MCF 10A (cell line): ENCODE measurements around the gene STOM. TPM values are rescaled to one million over a fixed set of nuclear protein-coding genes. Genes with fewer than 3 reads are reported as not detected.
A peak's percentile ranks its signal among the peaks of the same experiment; 100 is the strongest.

ENCODE experiments used
- BruUV-seq: library from RNA; stranded (reverse); fragments of 400-500 nt; replicated peaks from 2 replicates; lab custom pipeline; 2021; lab: Mats Ljungman, UMichigan
- CTCF ChIA-PET: fragments of 300-600 bp; sonication (Branson Sonifier 250); formaldehyde crosslinking; extraction: SDS; loops from one replicate; lab custom pipeline; 2021; ENCODE audit warnings: antibody characterized with exemption, inconsistent platforms; lab: Yijun Ruan, JAX
- POLR2A ChIA-PET: fragments of 300-600, 350-650 bp; sonication (Branson Sonifier 250); formaldehyde crosslinking; extraction: SDS; loops from one replicate; lab custom pipeline; 2020; ENCODE audit warnings: antibody characterized with exemption, inconsistent platforms; lab: Yijun Ruan, JAX
- DNase-seq: peaks from one replicate; pipeline ENCODE4 v3.0.0-alpha.2; 2018; ENCODE audit not compliant: unreplicated experiment
- H3K27ac Mint-ChIP-seq: one replicate; pipeline ENCODE4 v1.8.0; 2022; ENCODE audit warnings: mild to moderate bottlenecking, low read depth, mixed read lengths; ENCODE audit not compliant: unreplicated experiment
- H3K27me3 Mint-ChIP-seq: one replicate; pipeline ENCODE4 v1.8.0; 2022; ENCODE audit warnings: mixed read lengths; ENCODE audit not compliant: insufficient read depth, unreplicated experiment
- H3K36me3 Mint-ChIP-seq: one replicate; pipeline ENCODE4 v1.8.0; 2022; ENCODE audit warnings: mild to moderate bottlenecking, moderate library complexity, mixed read lengths; ENCODE audit not compliant: insufficient read depth, unreplicated experiment
- H3K4me1 Mint-ChIP-seq: one replicate; pipeline ENCODE4 v1.8.0; 2022; ENCODE audit warnings: mixed read lengths; ENCODE audit not compliant: insufficient read depth, unreplicated experiment
- H3K4me3 Mint-ChIP-seq: one replicate; pipeline ENCODE4 v1.8.0; 2022; ENCODE audit warnings: mild to moderate bottlenecking, moderate library complexity, mixed read lengths; ENCODE audit not compliant: unreplicated experiment
- H3K9me3 Mint-ChIP-seq: one replicate; pipeline ENCODE4 v1.8.0; 2022; ENCODE audit warnings: mixed read lengths; ENCODE audit not compliant: unreplicated experiment
- intact Hi-C: fragments of 100-400 bp; cut with micrococcal nuclease; formaldehyde crosslinking; loops from 2 replicates; pipeline ENCODE4 v1.14.1; 2022
- total RNA-seq: library from RNA; stranded (reverse); gene quantifications from 2 replicates; pipeline ENCODE4 v1.2.3, GENCODE V29; 2022
- TF ChIP-seq, protein P1 (sequence below): fragments of 200-600 bp; IDR thresholded peaks from one replicate; pipeline ENCODE4 v1.8.0; 2022; ENCODE audit warnings: antibody characterized with exemption, mild to moderate bottlenecking; ENCODE audit not compliant: unreplicated experiment

Gene STOM
- total RNA-seq, 1 experiment from 2014 or later, result 231 TPM

DNA sequence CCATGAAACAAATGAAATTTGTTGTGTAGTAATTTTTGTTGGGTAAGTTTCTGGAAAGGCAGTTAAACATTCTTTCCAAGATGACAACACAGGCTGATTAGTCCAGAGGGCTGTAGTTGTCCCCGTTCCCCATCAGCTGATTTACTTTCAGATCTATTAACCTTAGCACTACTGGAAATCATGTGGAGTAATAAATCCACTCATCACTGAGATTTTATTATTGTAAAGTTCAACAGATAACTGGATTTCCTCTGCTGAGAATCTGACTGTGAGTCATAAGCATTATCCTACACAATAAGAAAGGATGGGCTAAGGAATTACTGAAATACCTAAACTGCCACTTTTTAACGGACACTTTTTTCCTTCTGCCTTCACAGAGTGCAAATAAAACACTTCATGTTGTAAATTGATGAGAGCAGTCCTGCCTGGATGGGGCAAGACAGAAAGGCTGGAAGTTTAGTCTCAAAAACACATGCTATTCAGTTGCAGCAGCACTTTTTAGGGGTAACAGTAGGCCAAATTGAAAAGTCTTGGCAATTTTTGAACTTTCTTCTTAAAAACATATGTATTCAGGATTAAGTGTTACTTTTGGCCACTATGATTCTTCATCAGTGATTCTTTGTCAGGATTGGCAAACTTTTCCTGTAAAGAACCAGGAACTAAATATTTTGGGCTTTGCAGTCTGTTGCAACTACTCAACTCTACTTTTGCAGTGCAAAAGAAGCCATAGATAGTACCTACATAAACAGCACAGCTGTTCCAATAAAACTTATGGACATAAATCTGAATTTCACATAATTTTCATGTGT is 7.0 kb downstream of the STOM start:
- Mint-ChIP-seq H3K4me1 (peaks cover 50% of the 10 kb centered on the region), H3K4me3 (peak overlapping the region; percentile 54), H3K27me3 (no peaks in the 10 kb centered on the region), H3K27ac (peak overlapping the region; percentile 66), H3K36me3 (peaks cover 72% of the 10 kb centered on the region), H3K9me3 (no peaks in the 10 kb centered on the region)
- ChIA-PET CTCF (interaction anchor here (0.7 to 3.6 kb wide), 7 partner anchors 12 to 149 kb away, joined by 3 to 19 read pairs (median 5); no protein-coding TSS in a partner anchor), POLR2A (interaction anchor here (0.7 to 4.4 kb wide), 21 partner anchors 10 to 207 kb away, joined by 3 to 73 read pairs (median 4); partner anchors contain the start of gene RAB14)
- no TSS peak for BruUV-seq
- TF ChIP-seq, protein P1, sequence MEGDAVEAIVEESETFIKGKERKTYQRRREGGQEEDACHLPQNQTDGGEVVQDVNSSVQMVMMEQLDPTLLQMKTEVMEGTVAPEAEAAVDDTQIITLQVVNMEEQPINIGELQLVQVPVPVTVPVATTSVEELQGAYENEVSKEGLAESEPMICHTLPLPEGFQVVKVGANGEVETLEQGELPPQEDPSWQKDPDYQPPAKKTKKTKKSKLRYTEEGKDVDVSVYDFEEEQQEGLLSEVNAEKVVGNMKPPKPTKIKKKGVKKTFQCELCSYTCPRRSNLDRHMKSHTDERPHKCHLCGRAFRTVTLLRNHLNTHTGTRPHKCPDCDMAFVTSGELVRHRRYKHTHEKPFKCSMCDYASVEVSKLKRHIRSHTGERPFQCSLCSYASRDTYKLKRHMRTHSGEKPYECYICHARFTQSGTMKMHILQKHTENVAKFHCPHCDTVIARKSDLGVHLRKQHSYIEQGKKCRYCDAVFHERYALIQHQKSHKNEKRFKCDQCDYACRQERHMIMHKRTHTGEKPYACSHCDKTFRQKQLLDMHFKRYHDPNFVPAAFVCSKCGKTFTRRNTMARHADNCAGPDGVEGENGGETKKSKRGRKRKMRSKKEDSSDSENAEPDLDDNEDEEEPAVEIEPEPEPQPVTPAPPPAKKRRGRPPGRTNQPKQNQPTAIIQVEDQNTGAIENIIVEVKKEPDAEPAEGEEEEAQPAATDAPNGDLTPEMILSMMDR, result no peak
- DNase-seq, result peak; percentile 47
- intact Hi-C loops, result no loop called here

DNA sequence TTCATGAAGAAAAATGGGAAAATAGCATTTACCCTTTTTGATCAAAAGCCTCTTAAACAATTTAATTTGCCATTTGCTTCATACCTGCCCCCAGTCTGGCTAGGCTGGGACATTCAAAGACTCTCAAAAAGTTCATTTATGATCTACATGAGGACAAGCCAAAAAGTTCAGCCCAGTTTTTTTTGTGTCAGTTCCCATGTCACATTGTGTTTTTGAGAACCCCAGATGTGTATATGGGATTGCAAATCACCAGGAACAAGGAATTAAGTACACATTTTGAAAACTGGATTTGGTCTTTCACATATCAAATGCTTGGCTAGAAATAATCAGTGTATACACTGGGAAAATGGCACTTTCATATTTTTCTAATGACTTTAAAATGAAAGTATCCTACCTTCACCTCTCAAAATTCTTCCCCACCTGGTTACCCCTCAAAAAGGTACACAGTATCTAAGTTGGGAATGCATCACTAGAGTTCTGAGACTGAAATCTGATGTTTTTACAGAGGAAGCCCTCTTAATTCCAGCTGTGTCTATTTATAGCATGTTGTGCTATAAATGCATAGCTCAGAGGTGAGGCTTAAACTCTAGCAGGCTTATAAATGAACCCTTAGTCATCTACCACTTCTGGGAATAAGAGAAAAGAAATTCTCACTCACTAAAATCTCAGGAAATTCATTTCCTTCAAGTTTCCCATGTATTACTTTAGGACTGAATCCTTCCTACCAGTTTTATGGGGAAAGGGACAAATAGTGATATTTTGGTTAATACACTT is 9.3 kb downstream of the STOM start:
- no TSS peak for BruUV-seq
- H3K27me3 Mint-ChIP-seq, result no peaks in the 10 kb centered on the region
- H3K4me1 Mint-ChIP-seq, result peaks cover 61% of the 10 kb centered on the region
- POLR2A ChIA-PET, result interaction anchor here (0.6 to 1.5 kb wide), 5 partner anchors 10 to 228 kb away, joined by 3 to 4 read pairs (median 3); no protein-coding TSS in a partner anchor
- H3K27ac Mint-ChIP-seq, result peak overlapping the region; percentile 19
- CTCF ChIA-PET, result interaction anchor here (1.0 to 1.5 kb wide), 2 partner anchors 39 to 41 kb away, joined by 3 to 9 read pairs; no protein-coding TSS in a partner anchor
- no peaks in the 10 kb centered on the region for H3K9me3 Mint-ChIP-seq
- TF ChIP-seq, protein P1, result no peak
- no peak overlapping the region for H3K4me3 Mint-ChIP-seq
- DNase-seq, result peak; percentile 41
- peaks cover 70% of the 10 kb centered on the region for H3K36me3 Mint-ChIP-seq
- intact Hi-C loops, result no loop called here

DNA sequence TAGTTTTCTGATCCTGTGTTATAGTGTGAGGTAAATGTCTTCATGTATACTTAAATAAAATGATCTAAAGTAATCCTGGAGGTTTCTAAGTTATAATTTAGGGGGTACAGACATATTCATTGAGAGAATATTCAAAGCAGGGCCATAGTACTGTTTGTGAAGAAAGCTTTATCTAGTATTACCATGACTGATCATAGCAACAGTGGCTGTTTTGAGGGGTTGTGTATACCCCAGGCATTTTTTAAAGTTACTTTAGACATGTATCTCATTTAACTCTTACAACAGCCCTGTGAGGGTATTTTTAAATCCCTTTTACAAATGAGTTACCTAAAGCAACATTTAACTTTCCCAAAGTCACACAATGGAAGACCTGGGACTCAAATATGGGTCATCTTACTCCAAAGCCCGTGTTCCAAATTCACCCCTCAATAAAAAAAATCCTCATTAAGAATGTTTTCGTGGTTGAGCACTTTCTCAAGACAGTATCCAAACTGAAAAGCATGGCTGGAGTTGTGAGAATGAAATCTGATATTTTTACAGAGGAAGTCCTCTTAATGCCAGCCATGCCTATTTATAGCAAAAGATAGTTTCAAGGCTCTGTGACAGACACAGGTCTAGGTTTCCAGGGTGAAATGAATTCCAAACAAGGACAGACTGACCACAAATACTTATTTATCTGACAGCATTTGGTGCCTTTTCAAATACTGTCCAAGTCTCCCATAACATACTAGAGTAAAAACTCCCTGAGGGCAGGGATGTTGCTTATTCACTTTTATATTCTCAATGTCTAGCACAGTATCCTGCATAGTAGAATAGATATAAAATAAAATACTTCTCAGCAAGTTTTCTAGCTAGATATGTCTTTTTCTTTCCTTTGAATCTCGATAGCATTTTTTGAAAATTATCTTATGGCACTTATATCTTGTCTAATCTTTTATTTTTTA is 10.4 kb downstream of the STOM start:
- intact Hi-C loops, result no loop called here
- H3K36me3 Mint-ChIP-seq, result peaks cover 71% of the 10 kb centered on the region
- H3K27ac Mint-ChIP-seq, result peak overlapping the region; percentile 86
- CTCF ChIA-PET, result interaction anchor here (3.9 kb wide), 1 partner anchor 40 kb away, joined by 34 read pairs; no protein-coding TSS in a partner anchor
- no peaks in the 10 kb centered on the region for H3K9me3 Mint-ChIP-seq
- H3K4me1 Mint-ChIP-seq, result peaks cover 57% of the 10 kb centered on the region
- TF ChIP-seq, protein P1, result no peak
- H3K4me3 Mint-ChIP-seq, result no peak overlapping the region
- no peaks in the 10 kb centered on the region for H3K27me3 Mint-ChIP-seq
- POLR2A ChIA-PET, result interaction anchor here (1.0 to 3.6 kb wide), 5 partner anchors 8 to 238 kb away, joined by 3 to 16 read pairs (median 3); no protein-coding TSS in a partner anchor
- no peak for DNase-seq
- no TSS peak for BruUV-seq
